Stimulated activated CD4-positive, alpha-beta T cell treated with anti-CD3 and anti-CD28 coated beads, Interleukin-12 subunit alpha, Interleukin-12 subunit beta, amount 100 ng/mL, for 48 hours (primary cell): Measurements from ENCODE around the gene MTM1.

Experiments
- DNase-seq, 3 donors: peaks; one replicate each; pipeline ENCODE4 v3.0.0-alpha.2; 2020; ENCODE audit warnings: low read depth in 2 of 3, low spot score in 1 of 3

MTM1 gene

GRCh38 chrX:150702966-150703694 lies 134.7 kb downstream of the MTM1 start:
- no peak for DNase-seq

GRCh38 chrX:150703695-150703974 lies 135.2 kb downstream of the MTM1 start:
- DNase-seq, result no peak

GRCh38 chrX:150704030-150704613 lies 135.7 kb downstream of the MTM1 start:
- no peak for DNase-seq

GRCh38 chrX:150712619-150713018 lies 144.2 kb downstream of the MTM1 start:
- no peak for DNase-seq

GRCh38 chrX:150715184-150715583 lies 146.8 kb downstream of the MTM1 start:
- no peak for DNase-seq

- DNase-seq, result no peak
Observed at GRCh38 chrX:150719621-150720020, 151.2 kb downstream of the MTM1 start.
